HG02884 (cell line): ENCODE measurements around the gene SERF2.
"Not testable (repeated sequence)": the region's sequence is repeated elsewhere in the genome, so short reads cannot be mapped to it uniquely, and the experiment has no call there.

Experiments used
- ATAC-seq: cut with Tn5 transposase; IDR thresholded peaks from one replicate; pipeline ENCODE4 v1.9.1; 2021; ENCODE audit warnings: mild to moderate bottlenecking, moderate library complexity; ENCODE audit not compliant: unreplicated experiment

The SERF2 gene

DNA sequence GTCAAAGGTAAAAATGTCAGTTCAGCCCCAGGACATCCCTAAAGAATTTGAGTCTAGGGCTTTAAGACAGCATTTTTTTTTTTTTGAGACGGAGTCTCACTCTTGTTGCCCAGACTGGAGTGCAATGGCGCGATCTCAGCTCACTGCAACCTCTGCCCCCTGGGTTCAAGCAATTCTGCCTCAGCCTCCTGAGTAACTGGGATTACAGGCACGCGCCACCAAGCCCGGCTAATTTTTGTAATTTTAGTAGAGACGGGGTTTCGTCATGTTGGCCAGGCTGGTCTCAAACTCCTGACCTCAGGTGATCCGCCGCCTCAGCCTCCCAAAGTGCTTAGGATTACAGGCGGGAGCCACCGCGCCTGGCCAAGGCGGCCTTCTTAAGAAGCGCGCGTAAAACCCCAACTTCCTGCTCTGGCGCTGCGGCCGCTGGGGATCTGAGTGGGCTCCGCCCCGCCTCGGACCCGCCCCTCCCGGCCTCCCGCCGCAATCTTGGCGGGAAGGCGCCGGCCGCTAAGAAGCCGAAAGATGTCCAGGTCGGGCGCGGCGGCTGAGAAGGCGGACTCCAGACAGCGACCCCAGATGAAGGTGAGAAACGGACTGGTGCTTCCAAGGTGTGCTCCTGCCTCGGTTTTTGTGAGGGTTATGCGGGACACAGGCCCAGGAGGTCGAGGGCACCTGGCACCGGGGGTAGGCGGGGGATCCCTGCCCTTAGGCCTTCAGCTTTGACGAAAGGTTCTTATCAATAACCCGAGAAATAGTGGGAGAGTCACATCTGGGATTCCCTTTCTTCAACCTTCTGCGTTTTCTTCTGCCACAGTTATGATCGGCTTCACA lies 34.6 kb downstream of the SERF2 start, which contains the start of gene WDR76:
TSS of gene WDR76 (plus strand) at position 495 of the 834 bp plus-strand sequence. CDS start at position 526, 31 bp downstream.
- ATAC-seq, result peak; percentile 60

DNA sequence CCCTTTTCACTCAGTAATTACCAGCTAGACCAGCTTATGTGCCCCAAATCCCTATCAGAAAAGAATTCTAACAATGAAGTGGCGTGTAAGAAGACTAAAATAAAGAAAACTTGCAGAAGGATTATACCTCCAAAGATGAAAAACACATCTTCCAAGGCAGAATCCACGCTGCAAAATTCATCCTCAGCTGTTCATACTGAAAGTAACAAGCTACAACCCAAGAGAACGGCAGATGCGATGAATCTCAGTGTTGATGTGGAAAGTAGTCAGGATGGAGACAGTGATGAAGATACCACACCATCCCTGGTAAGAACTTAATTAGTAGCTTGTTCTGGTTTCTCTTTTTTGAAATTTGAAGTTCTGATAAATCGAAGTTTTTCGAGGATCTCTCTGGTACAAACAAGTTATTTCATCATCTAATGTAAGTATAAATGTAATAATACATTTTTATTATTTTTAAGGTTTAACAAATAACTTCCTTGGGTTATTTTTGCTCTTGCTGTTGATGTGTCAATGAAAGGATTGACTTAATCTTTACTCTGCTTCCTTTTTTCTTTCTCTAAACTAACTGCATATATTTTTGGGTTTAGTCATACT lies 36.0 kb downstream of the SERF2 start:
- no peak for ATAC-seq

DNA sequence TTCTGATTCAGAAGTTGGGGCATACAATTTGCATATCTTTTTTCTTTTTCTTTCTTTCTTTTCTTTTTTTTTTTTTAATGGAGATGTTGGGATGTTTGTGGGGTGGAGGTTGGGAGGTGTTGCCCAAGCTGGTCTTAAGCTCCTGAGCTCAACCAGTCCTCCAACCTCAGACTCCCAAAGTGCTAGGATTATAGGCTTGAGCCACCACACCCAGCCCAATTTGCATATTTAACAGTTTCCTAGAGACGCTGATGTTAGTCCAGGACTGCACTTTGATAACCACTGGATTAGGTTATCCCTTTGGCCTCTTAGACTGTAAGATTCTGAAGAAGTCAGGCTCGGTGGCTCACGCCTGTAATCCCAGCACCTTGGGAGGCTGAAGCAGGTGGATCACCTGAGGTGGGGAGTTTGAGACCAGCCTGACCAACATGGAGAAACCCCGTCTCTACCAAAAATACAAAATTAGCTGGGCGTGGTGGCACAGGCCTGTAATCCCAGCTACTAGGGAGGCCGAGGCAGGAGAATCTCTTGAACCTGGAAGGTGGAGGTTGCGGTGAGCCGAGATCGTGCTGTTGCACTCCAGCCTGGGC lies 37.9 kb downstream of the SERF2 start:
- ATAC-seq, result not testable (repeated sequence)

DNA sequence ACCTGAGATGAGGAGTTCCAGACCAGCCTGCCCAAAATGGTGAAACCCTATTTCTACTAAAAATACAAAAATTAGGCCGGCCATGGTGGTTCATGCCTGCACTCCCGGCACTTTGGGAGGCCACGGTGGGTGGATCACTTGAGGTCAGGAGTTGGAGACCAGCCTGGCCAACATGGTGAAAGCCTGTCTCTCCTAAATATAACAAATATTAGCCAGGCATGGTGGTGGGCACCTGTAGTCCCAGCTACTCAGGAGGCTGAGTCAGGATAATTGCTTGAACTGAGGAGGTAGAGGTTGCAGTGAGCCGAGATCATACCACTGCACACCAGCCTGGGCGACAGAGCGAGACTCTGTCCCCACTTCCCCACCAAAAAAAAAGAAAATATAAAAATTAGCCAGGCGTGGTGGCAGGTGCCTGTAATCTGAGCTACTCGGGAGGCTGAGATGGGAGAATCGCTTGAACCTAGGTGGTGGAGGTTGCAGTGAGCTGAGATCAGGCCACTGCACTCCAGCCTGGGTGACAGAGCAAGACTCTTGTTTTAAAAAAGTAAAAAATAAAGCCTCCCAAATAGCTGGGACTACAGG lies 38.7 kb downstream of the SERF2 start:
- ATAC-seq, result not testable (repeated sequence)

DNA sequence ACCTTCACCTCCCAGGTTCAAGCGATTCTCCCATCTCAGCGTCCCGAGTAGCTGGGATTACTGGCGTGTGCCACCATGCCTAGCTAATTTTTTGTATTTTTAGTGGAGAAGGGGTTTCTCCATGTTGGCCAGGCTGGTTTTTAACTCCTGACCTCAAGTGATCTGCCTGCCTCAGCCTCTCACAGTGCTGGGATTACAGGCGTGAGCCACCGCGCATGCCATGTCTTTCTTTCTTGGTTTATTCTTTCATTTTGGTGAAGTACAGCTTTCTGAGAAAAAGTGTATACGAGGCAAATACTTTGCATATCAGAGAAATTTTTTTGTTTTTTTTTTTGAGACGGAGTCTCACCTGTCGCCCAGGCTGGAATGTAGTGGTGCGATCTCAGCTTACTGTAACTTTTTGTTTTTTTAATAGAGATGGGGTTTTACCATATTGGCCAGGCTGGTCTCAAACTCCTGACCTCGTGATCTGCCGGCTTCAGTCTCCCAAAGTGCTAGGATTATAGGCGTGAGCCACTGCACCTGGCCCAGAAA lies 39.5 kb downstream of the SERF2 start:
- ATAC-seq, result not testable (repeated sequence)

DNA sequence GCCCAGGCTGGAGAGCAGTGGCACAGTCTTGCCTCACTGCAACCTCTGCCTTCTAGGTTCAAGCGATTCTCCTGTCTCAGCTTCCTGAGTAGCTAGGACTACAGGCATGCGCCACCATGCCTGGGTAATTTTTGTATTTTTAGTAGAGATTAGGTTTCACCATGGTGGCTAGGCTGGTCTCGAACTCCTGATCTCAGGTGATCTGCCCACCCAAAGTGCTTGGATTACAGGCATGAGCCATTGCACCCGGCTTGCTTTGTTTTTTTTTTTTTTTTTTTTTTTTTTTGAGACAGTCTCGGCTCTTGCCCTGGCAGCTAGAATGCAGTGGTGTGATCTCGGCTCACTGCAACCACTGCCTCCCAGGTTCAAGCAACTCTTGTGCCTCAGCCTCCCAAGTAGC lies 40.4 kb downstream of the SERF2 start:
- not testable (repeated sequence) for ATAC-seq

DNA sequence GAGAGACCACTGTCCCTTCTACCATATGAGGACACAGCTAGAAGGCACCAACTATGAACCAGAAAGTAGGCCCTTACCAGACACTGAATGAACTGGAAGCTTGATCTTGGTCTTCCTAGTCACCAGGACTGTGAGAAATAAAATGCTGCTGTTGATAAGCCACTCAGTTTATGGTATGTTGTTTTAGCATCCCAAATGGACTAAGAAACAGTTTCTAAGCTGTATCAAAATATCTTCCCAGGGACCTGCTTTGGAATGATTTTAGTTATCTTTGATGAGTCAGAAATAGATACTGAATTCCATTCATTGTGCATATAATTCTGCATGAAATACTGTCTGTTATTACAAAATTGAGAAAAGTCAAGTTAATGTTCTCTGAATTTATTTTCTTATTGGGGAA lies 53.3 kb downstream of the SERF2 start:
- ATAC-seq, result no peak
